ENCODE results near the gene NAXD.

DNA sequence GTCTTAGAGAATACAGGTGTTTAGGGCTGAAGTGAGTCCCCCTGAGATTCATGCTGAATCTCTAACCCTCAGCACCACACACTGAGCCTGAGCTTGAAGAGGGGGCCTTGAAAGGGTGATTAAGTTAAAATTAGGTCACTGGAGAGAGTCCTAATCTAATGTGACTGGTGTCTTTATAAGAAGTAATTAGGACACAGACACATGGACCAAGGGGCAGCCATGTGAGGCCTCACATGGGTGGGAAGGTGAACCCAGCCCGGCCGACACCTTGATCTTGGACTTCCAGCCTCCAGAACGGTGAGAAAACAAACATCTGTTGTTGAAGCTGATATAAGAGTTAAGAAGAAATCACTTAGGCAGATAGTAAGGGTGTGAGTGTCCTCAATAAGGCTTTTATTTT is 46.7 kb upstream of the NAXD start:
- no peak for TF ChIP-seq EZH2phosphoT487 (IDR thresholded peaks at IDR 0.05)
- TF ChIP-seq, protein P1, sequence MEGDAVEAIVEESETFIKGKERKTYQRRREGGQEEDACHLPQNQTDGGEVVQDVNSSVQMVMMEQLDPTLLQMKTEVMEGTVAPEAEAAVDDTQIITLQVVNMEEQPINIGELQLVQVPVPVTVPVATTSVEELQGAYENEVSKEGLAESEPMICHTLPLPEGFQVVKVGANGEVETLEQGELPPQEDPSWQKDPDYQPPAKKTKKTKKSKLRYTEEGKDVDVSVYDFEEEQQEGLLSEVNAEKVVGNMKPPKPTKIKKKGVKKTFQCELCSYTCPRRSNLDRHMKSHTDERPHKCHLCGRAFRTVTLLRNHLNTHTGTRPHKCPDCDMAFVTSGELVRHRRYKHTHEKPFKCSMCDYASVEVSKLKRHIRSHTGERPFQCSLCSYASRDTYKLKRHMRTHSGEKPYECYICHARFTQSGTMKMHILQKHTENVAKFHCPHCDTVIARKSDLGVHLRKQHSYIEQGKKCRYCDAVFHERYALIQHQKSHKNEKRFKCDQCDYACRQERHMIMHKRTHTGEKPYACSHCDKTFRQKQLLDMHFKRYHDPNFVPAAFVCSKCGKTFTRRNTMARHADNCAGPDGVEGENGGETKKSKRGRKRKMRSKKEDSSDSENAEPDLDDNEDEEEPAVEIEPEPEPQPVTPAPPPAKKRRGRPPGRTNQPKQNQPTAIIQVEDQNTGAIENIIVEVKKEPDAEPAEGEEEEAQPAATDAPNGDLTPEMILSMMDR (IDR thresholded peaks at IDR 0.05) = no peak
